ENCODE measurements around the gene ABCA13. TPM values are rescaled to one million over a fixed set of nuclear protein-coding genes. Genes with fewer than 3 reads are reported as not detected.

ABCA13 gene
- total RNA-seq, 1 experiment from 2014 or later: not detected

DNA sequence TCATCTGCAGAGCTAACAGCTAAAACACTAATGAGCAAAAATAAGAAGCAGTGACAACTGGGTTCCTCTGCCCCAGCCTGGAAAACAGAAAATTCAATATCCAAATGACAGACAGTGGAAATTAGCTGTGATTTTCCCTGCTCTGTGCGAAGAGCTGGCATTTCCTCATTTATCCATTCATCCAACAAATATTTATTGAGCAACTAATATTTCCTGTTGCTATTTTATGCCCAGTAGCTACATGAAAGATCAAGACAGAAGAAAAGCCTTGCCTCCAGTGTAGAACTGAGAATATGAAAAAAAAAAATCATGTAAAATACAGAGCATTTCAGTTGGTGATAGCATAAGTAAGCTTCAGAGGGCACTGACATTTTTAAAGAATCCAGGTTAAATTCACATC, 140.9 kb downstream of the ABCA13 start:
- no TSS peak for BruUV-seq (replicated peaks)
- no peak for DNase-seq (ENCODE audit: low read depth, low spot score)

More for the DNA sequence above, 140.9 kb downstream of the ABCA13 start:
- H3K4me1 ChIP-seq (ENCODE audit: control insufficient read depth in 1 of 2, insufficient read depth in 2 of 2, low read length in 2 of 2): no peaks in the 10 kb centered on the region
- H3K4me3 ChIP-seq (replicated peaks in 1 of 2; ENCODE audit: low read depth in 1 of 2, low read length in 2 of 2): no peak overlapping the region
- TF ChIP-seq RAD21 (IDR thresholded peaks at IDR 0.05; ENCODE audit: low read depth) (no peak), SRF (IDR thresholded peaks at IDR 0.05; ENCODE audit: low read depth) (no peak), ELF1 (IDR thresholded peaks at IDR 0.05; ENCODE audit: borderline replicate concordance, low read depth) (no peak), POLR2A (IDR thresholded peaks at IDR 0.05; ENCODE audit: borderline replicate concordance, extremely low read depth, insufficient read depth, insufficient read length) (no peak), JUND (IDR thresholded peaks at IDR 0.05) (no peak), SIN3A (IDR thresholded peaks at IDR 0.05; ENCODE audit: low read depth) (no peak), EGR1 (IDR thresholded peaks at IDR 0.05; ENCODE audit: low read depth) (no peak)
- TF ChIP-seq, protein P1, sequence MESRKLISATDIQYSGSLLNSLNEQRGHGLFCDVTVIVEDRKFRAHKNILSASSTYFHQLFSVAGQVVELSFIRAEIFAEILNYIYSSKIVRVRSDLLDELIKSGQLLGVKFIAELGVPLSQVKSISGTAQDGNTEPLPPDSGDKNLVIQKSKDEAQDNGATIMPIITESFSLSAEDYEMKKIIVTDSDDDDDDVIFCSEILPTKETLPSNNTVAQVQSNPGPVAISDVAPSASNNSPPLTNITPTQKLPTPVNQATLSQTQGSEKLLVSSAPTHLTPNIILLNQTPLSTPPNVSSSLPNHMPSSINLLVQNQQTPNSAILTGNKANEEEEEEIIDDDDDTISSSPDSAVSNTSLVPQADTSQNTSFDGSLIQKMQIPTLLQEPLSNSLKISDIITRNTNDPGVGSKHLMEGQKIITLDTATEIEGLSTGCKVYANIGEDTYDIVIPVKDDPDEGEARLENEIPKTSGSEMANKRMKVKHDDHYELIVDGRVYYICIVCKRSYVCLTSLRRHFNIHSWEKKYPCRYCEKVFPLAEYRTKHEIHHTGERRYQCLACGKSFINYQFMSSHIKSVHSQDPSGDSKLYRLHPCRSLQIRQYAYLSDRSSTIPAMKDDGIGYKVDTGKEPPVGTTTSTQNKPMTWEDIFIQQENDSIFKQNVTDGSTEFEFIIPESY (IDR thresholded peaks at IDR 0.05; ENCODE audit: extremely low read depth, insufficient replicate concordance, low read length): no peak
- TF ChIP-seq, protein P2, sequence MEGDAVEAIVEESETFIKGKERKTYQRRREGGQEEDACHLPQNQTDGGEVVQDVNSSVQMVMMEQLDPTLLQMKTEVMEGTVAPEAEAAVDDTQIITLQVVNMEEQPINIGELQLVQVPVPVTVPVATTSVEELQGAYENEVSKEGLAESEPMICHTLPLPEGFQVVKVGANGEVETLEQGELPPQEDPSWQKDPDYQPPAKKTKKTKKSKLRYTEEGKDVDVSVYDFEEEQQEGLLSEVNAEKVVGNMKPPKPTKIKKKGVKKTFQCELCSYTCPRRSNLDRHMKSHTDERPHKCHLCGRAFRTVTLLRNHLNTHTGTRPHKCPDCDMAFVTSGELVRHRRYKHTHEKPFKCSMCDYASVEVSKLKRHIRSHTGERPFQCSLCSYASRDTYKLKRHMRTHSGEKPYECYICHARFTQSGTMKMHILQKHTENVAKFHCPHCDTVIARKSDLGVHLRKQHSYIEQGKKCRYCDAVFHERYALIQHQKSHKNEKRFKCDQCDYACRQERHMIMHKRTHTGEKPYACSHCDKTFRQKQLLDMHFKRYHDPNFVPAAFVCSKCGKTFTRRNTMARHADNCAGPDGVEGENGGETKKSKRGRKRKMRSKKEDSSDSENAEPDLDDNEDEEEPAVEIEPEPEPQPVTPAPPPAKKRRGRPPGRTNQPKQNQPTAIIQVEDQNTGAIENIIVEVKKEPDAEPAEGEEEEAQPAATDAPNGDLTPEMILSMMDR (IDR thresholded peaks at IDR 0.05 in 2 of 3, conservative IDR thresholded peaks at IDR 0.05 in 1 of 3; ENCODE audit: borderline replicate concordance in 1 of 3, insufficient read depth in 1 of 3, low read depth in 2 of 3, low read length in 2 of 3): no peak
- intact Hi-C loops (cut with micrococcal nuclease): no loop called here
- no peaks in the 10 kb centered on the region for H3K79me2 ChIP-seq (ENCODE audit: insufficient read depth, low read length)
- H3K27me3 ChIP-seq (ENCODE audit: insufficient read depth, low read length): no peaks in the 10 kb centered on the region
- no peaks in the 10 kb centered on the region for H4K20me1 ChIP-seq (ENCODE audit: insufficient read depth)
- H3K27ac ChIP-seq (ENCODE audit: low read depth, low read length): no peak overlapping the region
- ChIA-PET CTCF (no interaction called here), RAD21 (ENCODE audit: low non-redundant PET in 1 of 2, low total read pairs in 2 of 2, uncharacterized antibody in 2 of 2, unreplicated experiment in 2 of 2) (no interaction called here), POLR2A (no interaction called here)
- H3K9me2 ChIP-seq (ENCODE audit: insufficient read depth): no peaks in the 10 kb centered on the region
- no peak overlapping the region for H2AFZ ChIP-seq (ENCODE audit: low read depth, low read length, poor library complexity, severe bottlenecking)
- H3K4me2 ChIP-seq (ENCODE audit: low read length): no peak overlapping the region
- H3K9ac ChIP-seq (ENCODE audit: low read length): no peak overlapping the region
- no peak for ATAC-seq
- no peaks in the 10 kb centered on the region for H3K9me3 ChIP-seq (ENCODE audit: control insufficient read depth in 1 of 2, insufficient read depth in 1 of 2, low read depth in 1 of 2, low read length in 2 of 2)
- H3K36me3 ChIP-seq (ENCODE audit: control insufficient read depth in 1 of 2, insufficient read depth in 2 of 2, low read length in 2 of 2): no peaks in the 10 kb centered on the region
